Measurements from ENCODE around the gene NOLC1. TPM values are rescaled to one million over a fixed set of nuclear protein-coding genes. Genes with fewer than 3 reads are reported as not detected.
"Not testable (repeated sequence)": the region's sequence is repeated elsewhere in the genome, so short reads cannot be mapped to it uniquely, and the experiment has no call there.

Gene NOLC1
- total RNA-seq, 1 donor from 2014 or later = 48.2 TPM

- Mint-ChIP-seq H3K4me1 (ENCODE audit: unreplicated experiment) (peaks cover 3% of the 10 kb centered on the region), H3K4me3 (ENCODE audit: unreplicated experiment) (no peak overlapping the region), H3K27ac (ENCODE audit: unreplicated experiment) (no peak overlapping the region), H3K9me3 (ENCODE audit: unreplicated experiment) (no peaks in the 10 kb centered on the region), H3K27me3 (ENCODE audit: unreplicated experiment) (peaks cover 28% of the 10 kb centered on the region), H3K36me3 (ENCODE audit: unreplicated experiment) (no peaks in the 10 kb centered on the region)
- TF ChIP-seq, protein P1, sequence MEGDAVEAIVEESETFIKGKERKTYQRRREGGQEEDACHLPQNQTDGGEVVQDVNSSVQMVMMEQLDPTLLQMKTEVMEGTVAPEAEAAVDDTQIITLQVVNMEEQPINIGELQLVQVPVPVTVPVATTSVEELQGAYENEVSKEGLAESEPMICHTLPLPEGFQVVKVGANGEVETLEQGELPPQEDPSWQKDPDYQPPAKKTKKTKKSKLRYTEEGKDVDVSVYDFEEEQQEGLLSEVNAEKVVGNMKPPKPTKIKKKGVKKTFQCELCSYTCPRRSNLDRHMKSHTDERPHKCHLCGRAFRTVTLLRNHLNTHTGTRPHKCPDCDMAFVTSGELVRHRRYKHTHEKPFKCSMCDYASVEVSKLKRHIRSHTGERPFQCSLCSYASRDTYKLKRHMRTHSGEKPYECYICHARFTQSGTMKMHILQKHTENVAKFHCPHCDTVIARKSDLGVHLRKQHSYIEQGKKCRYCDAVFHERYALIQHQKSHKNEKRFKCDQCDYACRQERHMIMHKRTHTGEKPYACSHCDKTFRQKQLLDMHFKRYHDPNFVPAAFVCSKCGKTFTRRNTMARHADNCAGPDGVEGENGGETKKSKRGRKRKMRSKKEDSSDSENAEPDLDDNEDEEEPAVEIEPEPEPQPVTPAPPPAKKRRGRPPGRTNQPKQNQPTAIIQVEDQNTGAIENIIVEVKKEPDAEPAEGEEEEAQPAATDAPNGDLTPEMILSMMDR (IDR thresholded peaks at IDR 0.05) = no peak
- DNase-seq (ENCODE audit: extremely low spot score, unreplicated experiment) = no peak
Measured at GRCh38 chr10:102185811-102186527, 33.8 kb downstream of the NOLC1 start.

GRCh38 chr10:102188298-102188940 is 36.2 kb downstream of the NOLC1 start:
- no peak overlapping the region for H3K27ac Mint-ChIP-seq (ENCODE audit: unreplicated experiment)
- H3K9me3 Mint-ChIP-seq (ENCODE audit: unreplicated experiment) = peaks cover 9% of the 10 kb centered on the region

DNA sequence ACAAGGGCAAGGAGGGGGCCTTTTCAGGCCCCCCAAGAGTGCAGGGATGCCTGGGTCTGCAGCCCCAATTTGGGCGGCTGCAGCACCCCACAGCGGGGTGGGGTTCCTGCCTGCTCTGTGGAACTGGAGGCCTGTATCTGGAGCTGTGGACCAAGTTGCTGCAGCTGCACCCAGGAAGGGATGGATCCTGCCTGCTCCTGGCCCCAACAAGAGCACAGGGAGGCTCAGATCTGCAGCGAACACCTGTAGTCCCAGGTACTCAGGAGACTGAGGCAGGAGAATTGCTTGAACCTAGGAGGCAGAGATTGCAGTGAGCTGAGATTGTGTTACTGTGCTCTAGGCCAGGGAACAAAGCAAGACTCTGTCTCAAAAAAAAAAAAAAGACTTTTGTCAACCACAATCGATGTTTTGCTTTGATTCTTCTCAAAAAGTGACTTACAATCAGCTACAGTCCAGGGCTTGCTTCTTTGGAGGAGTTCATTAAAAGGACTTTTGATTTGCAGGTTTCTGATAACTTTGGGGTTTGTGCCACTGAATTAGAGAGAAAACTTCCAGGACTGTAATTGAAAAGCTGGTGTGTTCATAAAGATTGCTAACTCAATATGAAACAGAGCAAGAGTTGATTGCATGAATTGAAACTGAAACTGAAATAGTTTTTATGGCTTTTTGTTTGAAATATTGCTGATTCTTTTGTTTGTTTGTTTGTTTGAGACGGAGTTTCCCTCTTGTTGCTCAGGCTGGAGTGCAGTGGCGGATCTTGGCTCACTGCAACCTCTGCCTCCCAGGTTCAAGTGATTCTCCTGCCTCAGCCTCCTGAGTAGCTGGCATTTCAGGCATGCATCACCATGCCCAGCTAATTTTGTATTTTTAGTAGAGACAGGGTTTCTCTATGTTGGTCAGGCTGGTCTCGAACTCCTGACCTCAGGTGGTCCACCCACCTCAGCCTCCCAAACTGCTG is 37.0 kb downstream of the NOLC1 start:
- not testable (repeated sequence) for H3K4me1 Mint-ChIP-seq (ENCODE audit: unreplicated experiment); H3K27ac Mint-ChIP-seq (ENCODE audit: unreplicated experiment); DNase-seq (ENCODE audit: extremely low spot score, unreplicated experiment); H3K36me3 Mint-ChIP-seq (ENCODE audit: unreplicated experiment); H3K4me3 Mint-ChIP-seq (ENCODE audit: unreplicated experiment); H3K9me3 Mint-ChIP-seq (ENCODE audit: unreplicated experiment)
- peaks cover 35% of the 10 kb centered on the region for H3K27me3 Mint-ChIP-seq (ENCODE audit: unreplicated experiment)

More at GRCh38 chr10:102188298-102188940, 36.2 kb downstream of the NOLC1 start:
- H3K36me3 Mint-ChIP-seq (ENCODE audit: unreplicated experiment) = no peaks in the 10 kb centered on the region
- peaks cover 3% of the 10 kb centered on the region for H3K4me1 Mint-ChIP-seq (ENCODE audit: unreplicated experiment)
- peaks cover 36% of the 10 kb centered on the region for H3K27me3 Mint-ChIP-seq (ENCODE audit: unreplicated experiment)
- no peak for DNase-seq (ENCODE audit: extremely low spot score, unreplicated experiment)
- H3K4me3 Mint-ChIP-seq (ENCODE audit: unreplicated experiment) = no peak overlapping the region
- TF ChIP-seq, protein P1 (IDR thresholded peaks at IDR 0.05) = no peak

DNA sequence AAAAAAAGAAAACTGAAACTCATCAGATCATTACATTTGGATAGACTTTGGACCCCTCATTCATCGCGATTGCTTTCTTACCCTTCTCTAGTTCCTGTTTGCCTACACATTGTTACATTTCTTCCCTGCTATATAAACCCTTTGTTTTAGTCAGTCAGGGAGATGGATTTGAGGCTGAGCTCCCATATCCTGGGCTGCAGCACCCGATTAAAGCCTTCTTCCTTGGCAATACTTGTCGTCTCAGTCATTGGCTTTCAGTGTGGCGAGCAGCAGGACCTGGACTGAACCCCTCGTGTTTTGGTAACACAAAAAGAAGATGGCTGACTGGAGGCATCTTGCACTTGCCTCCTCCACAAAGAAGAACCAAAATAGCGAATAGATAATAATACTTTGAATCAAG is 39.8 kb downstream of the NOLC1 start:
- no peak for DNase-seq (ENCODE audit: extremely low spot score, unreplicated experiment)
- Mint-ChIP-seq H3K36me3 (ENCODE audit: unreplicated experiment) (no peaks in the 10 kb centered on the region), H3K4me1 (ENCODE audit: unreplicated experiment) (peaks cover 3% of the 10 kb centered on the region), H3K4me3 (ENCODE audit: unreplicated experiment) (no peak overlapping the region), H3K9me3 (ENCODE audit: unreplicated experiment) (peaks cover 9% of the 10 kb centered on the region), H3K27ac (ENCODE audit: unreplicated experiment) (no peak overlapping the region), H3K27me3 (ENCODE audit: unreplicated experiment) (peaks cover 39% of the 10 kb centered on the region)
- TF ChIP-seq, protein P1 (IDR thresholded peaks at IDR 0.05) = no peak

GRCh38 chr10:102195296-102195870 is 43.2 kb downstream of the NOLC1 start:
- H3K4me3 Mint-ChIP-seq (ENCODE audit: unreplicated experiment) = no peak overlapping the region
- peaks cover 43% of the 10 kb centered on the region for H3K27me3 Mint-ChIP-seq (ENCODE audit: unreplicated experiment)
- no peak overlapping the region for H3K27ac Mint-ChIP-seq (ENCODE audit: unreplicated experiment)
- TF ChIP-seq, protein P1 (IDR thresholded peaks at IDR 0.05) = no peak
- no peaks in the 10 kb centered on the region for H3K36me3 Mint-ChIP-seq (ENCODE audit: unreplicated experiment)
- H3K9me3 Mint-ChIP-seq (ENCODE audit: unreplicated experiment) = peaks cover 9% of the 10 kb centered on the region
- no peak for DNase-seq (ENCODE audit: extremely low spot score, unreplicated experiment)
- no peaks in the 10 kb centered on the region for H3K4me1 Mint-ChIP-seq (ENCODE audit: unreplicated experiment)

All from osteocyte (in vitro differentiated cells).